Stimulated activated CD8-positive, alpha-beta memory T cell treated with anti-CD3 and anti-CD28 coated beads, Interleukin-2, amount 100 ng/mL, for 1 hour (primary cell): ENCODE results near the gene OR2Y1.
A peak's percentile ranks its signal among the peaks of the same experiment; 100 is the strongest.
"Not testable (repeated sequence)": the region's sequence is repeated elsewhere in the genome, so short reads cannot be mapped to it uniquely, and the experiment has no call there.

ENCODE experiments used
- DNase-seq, 2 donors: peaks; one replicate each; pipeline ENCODE4 v3.0.0-alpha.2; 2020; ENCODE audit warnings: low read depth in 2 of 2

Gene OR2Y1, protein sequence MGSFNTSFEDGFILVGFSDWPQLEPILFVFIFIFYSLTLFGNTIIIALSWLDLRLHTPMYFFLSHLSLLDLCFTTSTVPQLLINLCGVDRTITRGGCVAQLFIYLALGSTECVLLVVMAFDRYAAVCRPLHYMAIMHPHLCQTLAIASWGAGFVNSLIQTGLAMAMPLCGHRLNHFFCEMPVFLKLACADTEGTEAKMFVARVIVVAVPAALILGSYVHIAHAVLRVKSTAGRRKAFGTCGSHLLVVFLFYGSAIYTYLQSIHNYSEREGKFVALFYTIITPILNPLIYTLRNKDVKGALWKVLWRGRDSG

DNA sequence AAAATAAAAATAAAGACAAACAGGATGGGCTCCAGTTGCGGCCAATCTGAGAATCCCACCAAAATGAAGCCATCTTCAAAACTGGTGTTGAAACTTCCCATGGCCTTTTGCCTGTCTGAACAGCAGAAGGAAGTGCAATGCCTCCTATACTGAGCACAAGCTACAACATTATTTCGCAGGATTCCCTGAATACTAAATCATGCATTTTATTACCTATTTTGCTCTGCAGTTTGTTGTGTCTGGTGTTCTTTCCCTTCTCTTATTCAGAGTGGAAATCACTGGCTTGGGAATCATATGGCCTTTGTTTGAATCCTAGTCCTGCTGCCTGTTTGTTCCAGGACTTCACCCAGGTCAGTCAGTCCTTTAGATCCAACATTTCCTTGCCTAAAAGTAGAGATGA, at the start of gene OR2Y1:
OR2Y1 (minus strand) TSS at position 101 of the 400 bp plus-strand sequence; CDS start at position 101, 0 bp downstream.
- DNase-seq = no peak

DNA sequence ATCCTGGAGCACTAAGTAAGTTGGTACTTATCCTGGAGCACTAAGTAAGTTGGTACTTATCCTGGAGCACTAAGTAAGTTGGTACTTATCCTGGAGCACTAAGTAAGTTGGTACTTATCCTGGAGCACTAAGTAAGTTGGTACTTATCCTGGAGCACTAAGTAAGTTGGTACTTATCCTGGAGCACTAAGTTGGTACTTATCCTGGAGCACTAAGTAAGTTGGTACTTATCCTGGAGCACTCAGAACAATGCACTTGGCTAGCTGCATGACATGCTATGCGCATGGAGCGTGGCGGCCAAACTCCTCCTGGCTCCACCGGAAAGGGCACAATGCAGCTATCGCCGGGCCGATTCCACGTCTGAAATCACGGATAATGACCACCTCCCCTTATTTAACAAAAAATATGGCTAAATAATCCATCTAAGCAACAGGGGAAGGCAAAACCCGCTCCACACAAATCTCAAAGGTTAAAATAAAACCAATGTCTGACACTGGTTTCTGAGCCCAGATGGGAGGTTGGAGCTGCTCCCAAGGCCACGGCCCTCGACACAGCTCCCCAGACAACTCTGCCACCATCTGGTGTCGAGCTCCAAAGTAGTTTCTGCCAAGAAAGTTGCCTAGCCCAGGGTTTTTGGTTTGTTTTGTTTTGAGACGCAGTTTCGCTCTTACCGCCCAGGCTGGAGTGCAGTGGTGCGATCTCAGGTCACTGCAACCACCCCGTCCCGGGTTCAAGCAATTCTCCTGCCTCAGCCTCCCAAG, 49.0 kb upstream of the OR2Y1 start:
- not testable (repeated sequence) for DNase-seq

DNA sequence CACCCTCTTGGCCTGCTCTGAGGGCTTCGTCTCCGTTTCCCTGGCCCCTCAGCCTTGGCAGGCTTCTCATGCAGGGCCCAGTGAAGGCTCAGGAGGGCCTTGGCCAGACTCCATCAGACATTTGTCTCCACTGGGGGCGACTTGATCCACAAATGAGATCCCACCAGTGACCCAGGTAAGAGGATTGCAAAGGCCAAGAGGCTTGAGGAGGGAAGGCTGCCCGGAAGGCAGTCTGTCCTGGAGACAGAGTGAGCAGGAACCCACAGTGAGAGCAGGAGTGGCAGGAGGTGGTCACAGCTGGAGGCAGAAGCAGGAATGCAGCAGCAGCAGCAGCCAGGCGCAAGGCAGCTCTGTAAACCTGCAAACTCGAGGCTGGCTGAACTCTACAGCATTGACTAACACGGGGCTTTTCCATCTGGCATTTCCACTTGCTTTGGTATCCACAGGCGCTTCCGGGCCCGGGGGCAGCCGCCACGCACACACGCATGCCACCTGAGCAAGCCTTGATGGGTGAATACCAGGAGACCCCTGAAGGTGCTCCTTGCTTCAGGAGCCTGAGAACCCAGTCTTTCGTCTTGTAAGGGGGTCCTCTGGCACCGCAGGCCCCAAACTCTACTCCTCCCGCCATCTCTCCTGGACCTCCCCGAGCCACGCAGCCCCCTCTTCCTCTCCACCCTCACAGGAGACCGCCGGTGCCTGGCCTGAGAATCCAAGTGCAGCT, 48.0 kb upstream of the OR2Y1 start:
- DNase-seq = no peak

- no peak for DNase-seq
Observed at GRCh38 chr5:180786531-180787398, 46.9 kb upstream of the OR2Y1 start.

DNA sequence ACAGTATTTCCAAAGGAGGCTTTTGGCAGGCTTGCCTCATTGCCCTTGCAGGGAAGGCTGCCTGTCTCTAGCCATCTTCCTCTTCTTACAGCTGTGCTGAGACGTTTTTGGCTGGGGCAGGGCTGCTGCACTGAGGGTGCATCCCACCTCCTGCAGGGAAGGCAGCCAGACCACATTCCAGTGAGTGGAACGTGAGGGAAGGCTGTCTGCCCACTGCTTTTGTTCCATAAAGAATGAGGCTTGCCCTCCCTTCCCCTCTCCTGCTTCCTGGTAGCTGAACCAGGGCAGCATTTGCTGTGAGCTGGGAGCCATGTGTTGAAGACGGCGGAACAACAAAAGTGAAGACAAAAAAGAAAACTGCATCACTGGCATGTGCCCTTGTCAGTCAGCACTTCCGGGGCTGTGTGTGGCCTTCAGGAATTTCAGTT, 46.0 kb upstream of the OR2Y1 start:
- no peak for DNase-seq

DNA sequence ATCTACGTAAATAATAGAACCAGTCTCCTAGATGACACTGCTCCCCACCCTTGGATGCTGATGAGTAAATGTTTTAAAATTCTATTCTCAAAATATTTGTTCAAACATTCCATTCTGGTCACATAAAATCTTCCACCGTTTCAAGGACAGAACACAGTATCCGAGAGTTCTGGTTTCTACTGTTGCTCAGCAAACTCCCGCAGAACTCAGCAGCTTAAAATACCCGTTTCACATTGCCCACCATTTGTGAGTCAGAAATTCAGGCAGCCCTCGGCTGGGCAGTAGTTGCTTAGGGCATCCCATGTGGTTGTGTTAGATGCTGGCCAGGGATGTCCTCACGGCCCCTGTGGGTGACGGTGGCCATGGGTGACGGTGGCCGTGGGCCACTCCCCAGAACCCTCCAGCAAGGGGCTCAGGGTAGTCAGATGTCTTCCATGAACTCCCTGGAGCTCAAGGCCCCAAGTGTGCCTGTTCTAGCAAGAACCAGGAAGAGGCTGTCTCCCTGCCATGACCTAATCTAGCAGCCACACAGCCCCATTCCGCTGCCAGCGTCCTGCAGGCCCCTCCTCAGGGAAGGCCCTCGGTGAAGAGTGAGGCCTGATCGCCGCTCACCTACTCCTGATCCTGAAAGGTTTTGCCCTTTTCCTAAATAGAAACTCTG, 45.4 kb upstream of the OR2Y1 start:
- DNase-seq = no peak

GRCh38 chr5:180784497-180785097, 44.7 kb upstream of the OR2Y1 start:
- DNase-seq = peak; percentile 40 to 56

- no peak for DNase-seq
Observed at GRCh38 chr5:180783340-180784052, 43.6 kb upstream of the OR2Y1 start.

DNA sequence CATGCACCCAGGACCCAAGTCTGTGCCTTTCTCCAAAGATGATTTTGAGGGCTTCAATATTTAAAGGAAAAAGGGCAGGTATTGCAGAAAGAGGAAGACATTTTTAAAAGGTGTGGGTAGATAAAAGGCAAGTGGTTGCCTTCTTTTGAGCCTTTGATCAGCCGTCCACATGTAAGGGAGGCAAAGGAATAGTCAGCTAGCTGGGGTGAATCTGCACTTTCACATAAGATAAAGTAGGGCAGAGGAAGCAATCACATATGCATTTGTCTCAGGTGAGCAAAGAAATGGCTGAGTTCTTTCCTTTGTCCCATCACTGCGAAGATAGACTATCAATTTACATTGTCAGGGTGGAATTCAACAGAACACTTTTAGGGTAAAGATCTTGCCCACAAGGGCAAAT, 42.9 kb upstream of the OR2Y1 start:
- DNase-seq = no peak

GRCh38 chr5:180781900-180782326, 42.1 kb upstream of the OR2Y1 start:
- DNase-seq = not testable (repeated sequence)

DNA sequence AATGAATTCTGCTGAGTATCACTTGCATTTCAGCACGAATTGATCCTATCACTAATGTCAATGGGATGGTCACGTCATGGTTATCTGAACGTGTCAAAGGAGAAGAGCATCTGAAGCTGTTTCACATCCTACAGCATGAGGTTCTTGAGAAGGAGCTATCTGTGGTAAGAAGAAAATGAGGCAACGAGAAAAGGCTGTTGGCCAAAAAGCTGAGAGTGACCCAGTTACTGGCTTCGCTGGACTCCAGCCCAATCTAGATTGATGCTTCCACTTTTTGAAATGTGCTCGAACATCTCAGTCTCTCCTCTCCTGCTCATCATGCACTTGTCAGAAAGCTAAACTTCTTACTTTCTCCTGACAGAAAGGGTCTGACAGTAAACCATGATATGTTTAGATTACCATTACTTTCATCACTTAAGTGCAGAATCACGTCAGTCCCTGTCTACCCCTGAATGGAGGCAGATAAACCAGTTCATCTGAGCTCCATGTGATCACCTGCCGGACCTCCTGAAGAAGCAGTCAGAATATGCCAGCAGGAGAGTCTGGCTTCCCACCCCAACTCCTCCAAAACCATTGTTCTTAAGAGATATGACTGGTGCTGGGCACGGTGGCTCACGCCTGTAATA, 40.2 kb upstream of the OR2Y1 start:
- no peak for DNase-seq

DNA sequence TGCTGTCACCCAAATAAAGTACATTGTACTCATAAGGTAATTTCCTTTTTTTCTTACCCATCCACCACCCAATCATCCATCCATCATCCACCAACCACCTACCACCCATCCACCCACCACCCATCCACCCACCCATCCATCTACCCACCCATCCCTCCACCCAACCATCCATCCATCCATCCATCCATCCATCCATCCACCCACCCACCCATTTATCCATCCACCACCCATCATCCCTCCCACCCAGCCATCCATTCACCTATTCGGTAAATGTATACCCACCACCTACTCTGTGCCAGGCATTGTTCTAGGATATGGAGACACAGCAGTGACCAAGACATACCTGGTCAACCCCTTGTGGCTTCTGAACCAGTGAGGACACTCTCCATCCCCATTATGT, 37.6 kb upstream of the OR2Y1 start:
- no peak for DNase-seq

- no peak for DNase-seq
Observed at GRCh38 chr5:180776376-180776775, 36.5 kb upstream of the OR2Y1 start.

- no peak for DNase-seq
Observed at GRCh38 chr5:180775624-180776023, 35.8 kb upstream of the OR2Y1 start.

GRCh38 chr5:180771839-180772238, 32.0 kb upstream of the OR2Y1 start:
- DNase-seq = no peak

DNA sequence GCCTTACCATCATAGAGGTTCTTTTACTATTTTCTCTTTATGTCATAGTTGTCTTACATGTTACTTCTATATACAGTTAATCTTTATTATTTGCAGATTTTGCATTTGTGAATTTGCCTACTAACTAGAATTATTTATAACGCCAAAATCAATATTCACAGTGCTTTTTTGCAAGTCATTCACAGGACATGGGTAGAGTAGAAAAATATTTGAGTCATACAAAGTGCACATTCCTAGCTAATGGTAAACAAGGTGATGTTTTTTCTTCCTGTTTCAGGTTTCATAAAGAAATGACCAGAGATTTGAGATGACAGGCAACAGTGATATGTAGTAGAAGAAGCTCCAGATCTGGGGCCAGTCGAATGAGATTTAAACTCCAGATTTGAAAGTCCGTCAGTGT, 30.0 kb upstream of the OR2Y1 start:
- no peak for DNase-seq

GRCh38 chr5:180755601-180756000, 15.7 kb upstream of the OR2Y1 start:
- DNase-seq = no peak

GRCh38 chr5:180744253-180744652, 4.4 kb upstream of the OR2Y1 start:
- no peak for DNase-seq

DNA sequence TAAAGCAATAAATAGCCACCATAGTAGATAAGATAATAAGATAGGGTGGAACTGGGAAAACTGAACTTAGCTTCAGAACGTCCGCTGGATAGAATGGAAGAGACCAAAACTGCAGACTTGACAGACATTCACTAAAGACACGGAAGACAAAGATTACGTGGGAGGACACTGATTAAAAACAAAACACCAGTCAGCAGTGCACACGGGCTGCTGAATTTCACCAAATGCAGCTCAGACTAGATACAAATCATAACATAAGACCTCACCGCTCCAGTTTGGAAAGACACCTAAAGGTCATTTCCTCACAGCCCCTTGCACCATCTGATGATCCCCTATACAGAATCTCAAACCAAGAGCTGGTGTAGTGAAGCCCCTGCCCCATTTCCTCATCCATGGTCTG, 2.9 kb upstream of the OR2Y1 start:
- DNase-seq = no peak
